Measurements from ENCODE around the gene PRLR. TPM values are rescaled to one million over a fixed set of nuclear protein-coding genes. Genes with fewer than 3 reads are reported as not detected.

Gene PRLR
- total and polyA plus RNA-seq, 11 donors = 0.08 to 2.2 (median 0.57) TPM

GRCh38 chr5:35264509-35264908 lies 34.2 kb upstream of the PRLR start:
- Histone ChIP-seq H3K9me3 (no peaks in the 10 kb centered on the region), H3K27ac (no peak overlapping the region), H3K4me1 (no peaks in the 10 kb centered on the region), H3K27me3 (no peaks in the 10 kb centered on the region), H3K36me3 (no peaks in the 10 kb centered on the region), H3K4me3 (no peak overlapping the region)
- TF ChIP-seq CTCF (IDR thresholded peaks at IDR 0.05) = no peak
- TF ChIP-seq POLR2A (IDR thresholded peaks at IDR 0.05) = no peak
- 83 to 95% (median 88%) methylated on average over 2 of the region's 2 CpGs for WGBS, 4 donors
- intact Hi-C loops (cut with DNase I) = no loop called here
- DNase-seq (no peak), ATAC-seq (no peak)

DNA sequence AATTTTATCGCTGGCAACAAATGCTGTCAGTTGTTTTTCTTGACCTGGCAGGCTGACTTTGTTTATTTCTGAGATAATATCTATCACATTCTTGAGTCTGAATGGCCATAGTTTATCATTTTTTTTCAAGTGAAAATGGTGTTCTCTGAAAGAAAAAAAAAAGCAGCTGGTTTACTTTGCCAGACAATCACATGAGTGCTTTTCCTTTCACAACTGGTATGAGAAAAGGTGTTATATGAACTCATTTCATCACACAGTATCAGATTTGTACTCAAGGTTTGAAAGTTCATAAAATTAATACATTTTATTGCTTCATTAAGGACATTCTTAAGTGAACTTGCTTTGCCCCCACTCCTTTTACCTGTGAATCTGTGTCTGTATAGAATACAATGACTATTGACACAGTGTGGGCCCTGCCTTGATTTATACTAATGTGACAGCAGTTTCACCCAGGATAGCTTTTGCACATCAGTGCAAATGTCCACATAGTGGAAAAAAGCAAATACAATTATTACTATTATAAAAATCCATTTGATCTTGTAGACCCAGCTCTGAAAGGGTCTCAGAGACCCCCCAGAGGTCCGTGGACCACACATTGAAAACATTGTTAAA lies 33.1 kb upstream of the PRLR start:
- no peak for ATAC-seq
- H3K4me1 ChIP-seq = no peaks in the 10 kb centered on the region

DNA sequence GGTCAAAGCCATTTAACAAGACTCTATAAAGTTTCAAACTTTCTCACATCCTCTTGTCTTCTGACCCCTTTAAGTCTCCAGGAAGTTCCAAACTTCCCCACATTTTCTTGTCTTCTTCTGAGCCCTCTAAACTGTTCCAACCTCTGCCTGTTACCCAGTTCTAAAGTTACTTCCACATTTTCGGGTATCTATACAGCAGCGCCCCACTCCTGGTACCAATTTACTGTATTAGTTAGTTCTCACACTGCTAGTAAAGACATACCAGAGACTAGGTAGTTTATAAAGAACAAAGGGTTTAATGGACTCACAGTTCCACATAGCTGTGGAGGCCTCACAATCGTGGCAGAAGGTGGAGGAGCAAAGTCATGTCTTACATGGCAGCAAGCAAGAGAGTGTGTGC lies 23.3 kb upstream of the PRLR start:
- 83 to 89% (median 87%) methylated on average over 3 of the region's 3 CpGs for WGBS, 4 donors
- intact Hi-C loops (cut with DNase I) = no loop called here
- H3K36me3 ChIP-seq = no peaks in the 10 kb centered on the region
- H3K27me3 ChIP-seq = no peaks in the 10 kb centered on the region
- no peak overlapping the region for H3K27ac ChIP-seq
- ATAC-seq (no peak), DNase-seq (no peak)
- peaks cover 0 to 23% (median 11%) of the 10 kb centered on the region in 12 donors for H3K9me3 ChIP-seq
- H3K4me3 ChIP-seq = no peak overlapping the region
- TF ChIP-seq POLR2A (IDR thresholded peaks at IDR 0.05) = no peak
- TF ChIP-seq CTCF (IDR thresholded peaks at IDR 0.05) = no peak
- H3K4me1 ChIP-seq = peaks cover 0 to 7% (median 0%) of the 10 kb centered on the region in 12 donors

More for the DNA sequence above, 33.1 kb upstream of the PRLR start:
- H3K27ac ChIP-seq = no peak overlapping the region
- intact Hi-C loops (cut with DNase I) = no loop called here
- H3K4me3 ChIP-seq = no peak overlapping the region
- TF ChIP-seq CTCF (IDR thresholded peaks at IDR 0.05) (no peak), POLR2A (IDR thresholded peaks at IDR 0.05) (no peak)
- H3K36me3 ChIP-seq = no peaks in the 10 kb centered on the region
- DNase-seq = no peak
- H3K9me3 ChIP-seq = no peaks in the 10 kb centered on the region
- no peaks in the 10 kb centered on the region for H3K27me3 ChIP-seq
- WGBS, 4 donors = 53 to 74% (median 60%) methylated on average over 2 of the region's 2 CpGs

GRCh38 chr5:35252963-35253362 lies 22.7 kb upstream of the PRLR start:
- DNase-seq = no peak
- no peaks in the 10 kb centered on the region for H3K36me3 ChIP-seq
- H3K27me3 ChIP-seq = no peaks in the 10 kb centered on the region
- no peak overlapping the region for H3K27ac ChIP-seq
- no peak overlapping the region for H3K4me3 ChIP-seq
- no peak for TF ChIP-seq POLR2A (IDR thresholded peaks at IDR 0.05)
- TF ChIP-seq CTCF (IDR thresholded peaks at IDR 0.05) = no peak
- 81 to 89% (median 85%) methylated on average over 2 of the region's 2 CpGs for WGBS, 4 donors
- ATAC-seq = no peak
- peaks cover 0 to 7% (median 0%) of the 10 kb centered on the region in 12 donors for H3K4me1 ChIP-seq
- H3K9me3 ChIP-seq = peaks cover 0 to 23% (median 11%) of the 10 kb centered on the region in 12 donors
- intact Hi-C loops (cut with DNase I) = no loop called here

Measured in heart left ventricle (tissue), 16 donors.